ENCODE results near the gene TRPM2.

GRCh38 chr21:44485796-44486195 lies 132.4 kb downstream of the TRPM2 start:
- TF ChIP-seq CTCF (conservative IDR thresholded peaks at IDR 0.05) = no peak
- no peak for TF ChIP-seq EZH2 (IDR thresholded peaks at IDR 0.05; ENCODE audit: low read depth)
